CD14-positive monocyte (primary cell): ENCODE results near the gene DNAI2. TPM values are rescaled to one million over a fixed set of nuclear protein-coding genes. Genes with fewer than 3 reads are reported as not detected.
A peak's percentile ranks its signal among the peaks of the same experiment; 100 is the strongest.
"Not testable (repeated sequence)": the region's sequence is repeated elsewhere in the genome, so short reads cannot be mapped to it uniquely, and the experiment has no call there.

ENCODE experiments used
- DNase-seq, 3 donors: peaks; one replicate each; pipeline ENCODE4 v3.0.0-alpha.2; 2011 to 2022
- H2AFZ ChIP-seq: 2 replicates; pipeline ENCODE4 v1.6.0; 2012; ENCODE audit warnings: mild to moderate bottlenecking, low read depth, low read length, inconsistent platforms; ENCODE audit not compliant: insufficient read depth, poor library complexity, severe bottlenecking
- H3K27ac ChIP-seq, 2 donors: 1 replicate in 1 of 2; 2 replicates in 1 of 2; pipeline ENCODE4 v1.5.1; 2012 to 2013; ENCODE audit warnings: low read length in 2 of 2, control low read depth in 1 of 2, inconsistent platforms in 1 of 2, low read depth in 1 of 2, mild to moderate bottlenecking in 1 of 2
- H3K27me3 ChIP-seq, 2 donors: one replicate each; pipeline versions ENCODE4 v1.6.0 to v1.6.1; 2011 to 2013; ENCODE audit warnings: low read length in 2 of 2; ENCODE audit not compliant: control insufficient read depth in 2 of 2, insufficient read depth in 2 of 2
- H3K36me3 ChIP-seq, 2 donors: replicated peaks in 1 of 2; 1 replicate in 1 of 2; 2 replicates in 1 of 2; pipeline versions ENCODE4 v1.5.1 to v1.6.1; 2012 to 2013; ENCODE audit warnings: low read length in 2 of 2, control low read depth in 1 of 2, inconsistent platforms in 1 of 2, mild to moderate bottlenecking in 1 of 2; ENCODE audit not compliant: insufficient read depth in 2 of 2, control insufficient read depth in 1 of 2
- H3K4me1 ChIP-seq, 2 donors: 1 replicate in 1 of 2; 2 replicates in 1 of 2; pipeline versions ENCODE4 v1.5.1 to v1.6.1; 2012 to 2013; ENCODE audit warnings: low read length in 2 of 2, control low read depth in 1 of 2, inconsistent platforms in 1 of 2, mild to moderate bottlenecking in 1 of 2, moderate library complexity in 1 of 2; ENCODE audit not compliant: insufficient read depth in 2 of 2, control insufficient read depth in 1 of 2
- H3K4me2 ChIP-seq: replicated peaks from 2 replicates; pipeline ENCODE3; 2012; ENCODE audit warnings: low read length, moderate library complexity, mild to moderate bottlenecking; ENCODE audit not compliant: poor library complexity, severe bottlenecking; ENCODE audit errors: extremely low read depth
- H3K4me3 ChIP-seq, 3 experiments: fragments of 200-600 bp in 1 of 3; sonication (generic) in 1 of 3; replicated peaks in 1 of 3; 1 replicate in 2 of 3; 2 replicates in 1 of 3; pipeline ENCODE4 v1.5.1; 2011 to 2013; ENCODE audit warnings: low read length in 3 of 3, mild to moderate bottlenecking in 3 of 3, control low read depth in 2 of 3, low read depth in 2 of 3, inconsistent platforms in 1 of 3, moderate library complexity in 1 of 3
- H3K79me2 ChIP-seq: 2 replicates; pipeline ENCODE4 v1.6.0; 2012; ENCODE audit warnings: mild to moderate bottlenecking, control low read depth, inconsistent platforms, low read length, moderate library complexity; ENCODE audit not compliant: insufficient read depth
- H3K9ac ChIP-seq: 2 replicates; pipeline ENCODE4 v1.6.0; 2017; ENCODE audit warnings: low read length, mild to moderate bottlenecking; ENCODE audit not compliant: insufficient read depth, poor library complexity, severe bottlenecking
- H3K9me3 ChIP-seq, 2 donors: replicated peaks in 1 of 2; 1 replicate in 1 of 2; 2 replicates in 1 of 2; pipeline versions ENCODE4 v1.5.1 to v1.6.1; 2012 to 2013; ENCODE audit warnings: low read length in 2 of 2, control low read depth in 1 of 2; ENCODE audit not compliant: control insufficient read depth in 1 of 2, insufficient read depth in 1 of 2
- H4K20me1 ChIP-seq: 2 replicates; pipeline ENCODE4 v1.6.0; 2012; ENCODE audit warnings: mild to moderate bottlenecking, low read length, control low read depth, moderate library complexity; ENCODE audit not compliant: insufficient read depth
- H3K27ac Mint-ChIP-seq, 7 donors: one replicate each; pipeline ENCODE4 v1.8.0; 2020; ENCODE audit warnings: mild to moderate bottlenecking in 7 of 7, mixed read lengths in 7 of 7, moderate library complexity in 6 of 7, inconsistent platforms in 2 of 7
- H3K27me3 Mint-ChIP-seq, 3 donors: one replicate each; pipeline ENCODE4 v1.8.0; 2021 to 2022; ENCODE audit warnings: low read depth in 3 of 3, mild to moderate bottlenecking in 3 of 3, mixed read lengths in 3 of 3, moderate library complexity in 3 of 3, inconsistent platforms in 1 of 3
- H3K36me3 Mint-ChIP-seq, 2 donors: one replicate each; pipeline ENCODE4 v1.8.0; 2020; ENCODE audit warnings: mixed read lengths in 2 of 2, inconsistent platforms in 1 of 2, mild to moderate bottlenecking in 1 of 2
- H3K4me1 Mint-ChIP-seq: one replicate; pipeline ENCODE4 v1.8.0; 2020; ENCODE audit warnings: mild to moderate bottlenecking, mixed read lengths
- H3K4me3 Mint-ChIP-seq, 2 donors: one replicate each; pipeline ENCODE4 v1.8.0; 2020; ENCODE audit warnings: mild to moderate bottlenecking in 2 of 2, mixed read lengths in 2 of 2, moderate library complexity in 1 of 2
- H3K9me3 Mint-ChIP-seq, 7 donors: one replicate each; pipeline ENCODE4 v1.8.0; 2020 to 2022; ENCODE audit warnings: mixed read lengths in 7 of 7, mild to moderate bottlenecking in 6 of 7, moderate library complexity in 6 of 7, inconsistent platforms in 2 of 7
- WGBS: methylation state at CpG from one replicate; pipeline ENCODE4 v1.1.5; 2013; ENCODE audit warnings: missing lambda C conversion rate; ENCODE audit not compliant: insufficient coverage; 5-methylcytosine and 5-hydroxymethylcytosine counted together
- intact Hi-C, 2 donors: fragments of 100-400 bp; cut with micrococcal nuclease; formaldehyde crosslinking; loops; one replicate each; pipeline versions ENCODE4 v1.15.0 to v1.15.1; 2023
- polyA plus RNA-seq, 3 donors: library from polyadenylated mRNA; depleted of rRNA in 1 of 3; unstranded in 2 of 3; stranded (reverse) in 1 of 3; fragments of 300-500 nt in 2 of 3; fragments of >200 nt in 1 of 3; fragmentation: Illumina TruSeq in 2 of 3; gene quantifications; 1 replicate in 2 of 3; 2 replicates in 1 of 3; pipeline ENCODE4 v1.2.3, GENCODE V29; 2012 to 2021
- TF ChIP-seq, protein P1 (sequence below): fragments of 200-600 bp; IDR thresholded peaks from one replicate; pipeline ENCODE4 v1.8.0; 2022; ENCODE audit warnings: antibody characterized with exemption, mild to moderate bottlenecking

The DNAI2 gene
- polyA plus RNA-seq, 3 donors: 0.07 TPM; not detected in 2

DNA sequence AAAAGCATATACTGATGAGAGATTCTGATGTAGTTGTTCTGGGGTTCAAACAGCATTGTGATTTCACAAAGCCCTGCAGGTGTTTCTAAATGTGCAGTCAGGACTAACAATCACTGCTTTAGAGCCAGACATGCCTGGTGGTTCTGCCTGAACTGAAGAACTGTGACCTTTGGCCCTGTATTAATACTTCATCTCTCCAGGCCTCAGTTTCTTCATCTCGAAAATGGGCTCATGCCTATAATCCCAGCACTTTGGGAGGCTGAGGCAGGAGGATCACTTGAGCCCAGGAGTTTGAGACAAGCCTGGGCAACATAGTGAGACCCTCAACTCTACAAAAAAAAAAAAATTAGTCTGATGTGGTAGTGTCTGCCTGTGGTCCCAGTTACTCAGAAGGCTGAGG is 3.9 kb downstream of the DNAI2 start:
- H3K79me2 ChIP-seq: no peaks in the 10 kb centered on the region
- H4K20me1 ChIP-seq: no peaks in the 10 kb centered on the region
- no peaks in the 10 kb centered on the region for H3K36me3 ChIP-seq
- no peak overlapping the region for H3K4me3 ChIP-seq
- peaks cover 40% of the 10 kb centered on the region for H3K4me1 Mint-ChIP-seq
- H3K27ac ChIP-seq: no peak overlapping the region
- WGBS: no CpG with 5 or more reads among the region's 1 CpG
- no peak for DNase-seq
- no peak overlapping the region for H2AFZ ChIP-seq
- peaks cover 22 to 26% (median 24%) of the 10 kb centered on the region in 3 donors for H3K27me3 Mint-ChIP-seq
- intact Hi-C loops: no loop called here
- TF ChIP-seq, protein P1, sequence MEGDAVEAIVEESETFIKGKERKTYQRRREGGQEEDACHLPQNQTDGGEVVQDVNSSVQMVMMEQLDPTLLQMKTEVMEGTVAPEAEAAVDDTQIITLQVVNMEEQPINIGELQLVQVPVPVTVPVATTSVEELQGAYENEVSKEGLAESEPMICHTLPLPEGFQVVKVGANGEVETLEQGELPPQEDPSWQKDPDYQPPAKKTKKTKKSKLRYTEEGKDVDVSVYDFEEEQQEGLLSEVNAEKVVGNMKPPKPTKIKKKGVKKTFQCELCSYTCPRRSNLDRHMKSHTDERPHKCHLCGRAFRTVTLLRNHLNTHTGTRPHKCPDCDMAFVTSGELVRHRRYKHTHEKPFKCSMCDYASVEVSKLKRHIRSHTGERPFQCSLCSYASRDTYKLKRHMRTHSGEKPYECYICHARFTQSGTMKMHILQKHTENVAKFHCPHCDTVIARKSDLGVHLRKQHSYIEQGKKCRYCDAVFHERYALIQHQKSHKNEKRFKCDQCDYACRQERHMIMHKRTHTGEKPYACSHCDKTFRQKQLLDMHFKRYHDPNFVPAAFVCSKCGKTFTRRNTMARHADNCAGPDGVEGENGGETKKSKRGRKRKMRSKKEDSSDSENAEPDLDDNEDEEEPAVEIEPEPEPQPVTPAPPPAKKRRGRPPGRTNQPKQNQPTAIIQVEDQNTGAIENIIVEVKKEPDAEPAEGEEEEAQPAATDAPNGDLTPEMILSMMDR: no peak
- H3K9me3 Mint-ChIP-seq: no peaks in the 10 kb centered on the region
- H3K4me2 ChIP-seq: no peak overlapping the region
- no peak overlapping the region for H3K4me3 Mint-ChIP-seq
- H3K9me3 ChIP-seq: no peaks in the 10 kb centered on the region
- peaks cover 3 to 16% of the 10 kb centered on the region in 2 donors for H3K27me3 ChIP-seq
- peaks cover 0 to 1% of the 10 kb centered on the region in 2 donors for H3K36me3 Mint-ChIP-seq
- H3K4me1 ChIP-seq: peaks cover 29 to 31% of the 10 kb centered on the region in 2 donors
- H3K9ac ChIP-seq: no peak overlapping the region
- H3K27ac Mint-ChIP-seq: no peak overlapping the region

GRCh38 chr17:74279617-74280016 is 5.6 kb downstream of the DNAI2 start:
- H3K79me2 ChIP-seq, H3K36me3 ChIP-seq, H3K9me3 Mint-ChIP-seq, DNase-seq, H3K9me3 ChIP-seq, H3K4me3 ChIP-seq, H3K27me3 ChIP-seq, H3K27ac ChIP-seq, H3K36me3 Mint-ChIP-seq, H4K20me1 ChIP-seq, H2AFZ ChIP-seq, H3K9ac ChIP-seq, H3K4me2 ChIP-seq: not testable (repeated sequence)
- H3K4me1 ChIP-seq: peaks cover 29 to 31% of the 10 kb centered on the region in 2 donors
- H3K4me1 Mint-ChIP-seq: peaks cover 33% of the 10 kb centered on the region
- WGBS: 98% methylated on average over 6 of the region's 7 CpGs
- intact Hi-C loops: loop anchor here (5.0 kb wide), 1 partner anchor 67 kb away; the partner anchor contains the start of gene TTYH2 (in 2 of the 2)
- H3K4me3 Mint-ChIP-seq: peak overlapping the region in 1 of 2 donors; percentile 39
- H3K27me3 Mint-ChIP-seq: peaks cover 14 to 21% (median 14%) of the 10 kb centered on the region in 3 donors
- peak overlapping the region in 1 of 7 donors; percentile 84 for H3K27ac Mint-ChIP-seq
